Spleen (tissue), 11 donors: Measurements from ENCODE around the gene DNAI2. TPM values are rescaled to one million over a fixed set of nuclear protein-coding genes. Genes with fewer than 3 reads are reported as not detected.

ENCODE experiments used
- DNase-seq: peaks from one replicate; pipeline ENCODE4 v3.0.0-alpha.2; 2020
- H3K27ac ChIP-seq, 8 donors: fragments of 200-600 bp; sonication (generic) in 7 of 8; 1 replicate in 4 of 8; 2 replicates in 4 of 8; pipeline versions ENCODE4 v1.5.0 to v1.8.0; 2016 to 2021; ENCODE audit warnings: inconsistent platforms in 4 of 8, mild to moderate bottlenecking in 4 of 8, moderate library complexity in 1 of 8
- H3K27me3 ChIP-seq, 7 donors: fragments of 200-600 bp; sonication (generic) in 6 of 7; replicated peaks in 1 of 7; 1 replicate in 4 of 7; 2 replicates in 3 of 7; pipeline versions ENCODE4 v1.5.0 to v1.8.0; 2016 to 2021; ENCODE audit warnings: inconsistent platforms in 3 of 7, mild to moderate bottlenecking in 1 of 7
- H3K36me3 ChIP-seq, 6 donors: fragments of 200-600 bp; sonication (generic) in 5 of 6; 1 replicate in 4 of 6; 2 replicates in 2 of 6; pipeline versions ENCODE4 v1.5.0 to v1.8.0; 2016 to 2021; ENCODE audit warnings: inconsistent platforms in 2 of 6
- H3K4me1 ChIP-seq, 6 donors: fragments of 200-600 bp; sonication (generic) in 5 of 6; 1 replicate in 3 of 6; 2 replicates in 3 of 6; pipeline versions ENCODE4 v1.5.0 to v1.8.0; 2016 to 2021; ENCODE audit warnings: inconsistent platforms in 3 of 6
- H3K4me3 ChIP-seq, 8 donors: fragments of 200-600 bp; sonication (generic) in 7 of 8; 1 replicate in 4 of 8; 2 replicates in 4 of 8; pipeline versions ENCODE4 v1.5.0 to v1.8.0; 2016 to 2021; ENCODE audit warnings: inconsistent platforms in 4 of 8, mild to moderate bottlenecking in 4 of 8, moderate library complexity in 2 of 8
- H3K9me3 ChIP-seq, 8 donors: fragments of 200-600 bp; sonication (generic) in 7 of 8; 1 replicate in 4 of 8; 2 replicates in 4 of 8; pipeline versions ENCODE4 v1.5.0 to v1.8.0; 2016 to 2021; ENCODE audit warnings: inconsistent platforms in 4 of 8
- CTCF ChIP-seq, 11 experiments: fragments of 200-600 bp in 7 of 11; fragments of 450-650 bp in 4 of 11; sonication (generic) in 4 of 11; IDR thresholded peaks in 8 of 11; conservative IDR thresholded peaks in 3 of 11; 1 replicate in 7 of 11; 2 replicates in 4 of 11; pipeline versions ENCODE4 v1.4.0 to v1.8.0; 2016 to 2021; ENCODE audit warnings: antibody characterized with exemption in 11 of 11, inconsistent platforms in 4 of 11, mild to moderate bottlenecking in 1 of 11
- POLR2A ChIP-seq, 3 donors: fragments of 450-650 bp; IDR thresholded peaks; one replicate each; pipeline ENCODE4 v1.5.1; 2017; ENCODE audit warnings: antibody characterized with exemption in 3 of 3, mild to moderate bottlenecking in 1 of 3
- POLR2AphosphoS5 ChIP-seq, 3 donors: sonication (generic); formaldehyde crosslinking; IDR thresholded peaks; one replicate each; pipeline ENCODE4 v1.5.1; 2017; ENCODE audit warnings: antibody characterized with exemption in 3 of 3
- WGBS, 5 donors: extraction: QIAGEN DNeasy Blood & Tissue Kit in 3 of 5; methylation state at CpG; one replicate each; pipeline versions ENCODE4 v1.1.5 to v1.1.7; 2013 to 2018; 5-methylcytosine and 5-hydroxymethylcytosine counted together
- intact Hi-C: fragments of 100-400 bp; cut with DNase I; formaldehyde crosslinking; loops from one replicate; pipeline ENCODE4 v1.15.0; 2023; ENCODE audit warnings: low total_unique reads
- polyA plus RNA-seq, 3 donors: library from polyadenylated mRNA; stranded (reverse); fragments of 200-250 nt; gene quantifications; one replicate each; pipeline ENCODE4 v1.2.1, GENCODE V29; 2013
- total RNA-seq, 7 donors: library from RNA; depleted of rRNA in 3 of 7; stranded (reverse); fragments of >200 nt in 3 of 7; fragmentation: NEBNext Ultra II Directional in 4 of 7; extraction: Animal tissue kit (Norgen Biotek cat#: 25700) in 4 of 7; gene quantifications; one replicate each; pipeline versions ENCODE4 v1.1.0 to v1.2.1, GENCODE V29; 2016 to 2021
- donor health status: healthy with polysubstance abuse.
- donor health status: DM: no; HTN: no; CAD: no; lungs with moderate emphysema.
- donor health status: DM: no; HTN: no; CAD: no.
- donor health status: Bipolar disorder and iron deficiency.
- donor health status: healthy.
- donor health status: DM: no; HTN: no; CAD: no.
- donor health status: DM: yes; HTN: yes; CAD: no.

Gene DNAI2
- total and polyA plus RNA-seq, 10 donors, result 0.23 to 0.72 (median 0.35) TPM; not detected in 5

- no peak for DNase-seq
- Histone ChIP-seq H3K27ac (peak overlapping the region in 7 of 8 donors; percentile 30 to 79 (median 68)), H3K27me3 (no peaks in the 10 kb centered on the region), H3K36me3 (peaks cover 0 to 23% (median 0%) of the 10 kb centered on the region in 6 donors), H3K4me3 (no peak overlapping the region), H3K9me3 (no peaks in the 10 kb centered on the region), H3K4me1 (peaks cover 6 to 52% (median 35%) of the 10 kb centered on the region in 6 donors)
- 60 to 81% (median 73%) methylated on average over 15 to 17 of the region's 17 CpGs for WGBS, 5 donors
- TF ChIP-seq CTCF (IDR thresholded peaks at IDR 0.05 in 8 of 11, conservative IDR thresholded peaks at IDR 0.05 in 3 of 11), result no peak
- TF ChIP-seq POLR2AphosphoS5 (IDR thresholded peaks at IDR 0.05), result peak; percentile 16 to 66 (median 19)
- intact Hi-C loops, result no loop called here
Measured at GRCh38 chr17:74231928-74232907, 41.8 kb upstream of the DNAI2 start.

- intact Hi-C loops, result no loop called here
- peaks cover 6 to 52% (median 35%) of the 10 kb centered on the region in 6 donors for H3K4me1 ChIP-seq
- peaks cover 0 to 38% (median 0%) of the 10 kb centered on the region in 6 donors for H3K36me3 ChIP-seq
- H3K27ac ChIP-seq, result peak overlapping the region in 3 of 8 donors; percentile 72 to 79 (median 77)
- no peak for TF ChIP-seq POLR2A (IDR thresholded peaks at IDR 0.05)
- no peak for TF ChIP-seq POLR2AphosphoS5 (IDR thresholded peaks at IDR 0.05)
- TF ChIP-seq CTCF (IDR thresholded peaks at IDR 0.05 in 8 of 11, conservative IDR thresholded peaks at IDR 0.05 in 3 of 11), result no peak
- H3K4me3 ChIP-seq, result no peak overlapping the region
- 75 to 88% (median 86%) methylated on average over 8 of the region's 8 CpGs for WGBS, 5 donors
- DNase-seq, result no peak
- H3K27me3 ChIP-seq, result no peaks in the 10 kb centered on the region
- no peaks in the 10 kb centered on the region for H3K9me3 ChIP-seq
Measured at GRCh38 chr17:74233937-74234336, 40.1 kb upstream of the DNAI2 start.

GRCh38 chr17:74234486-74234885 lies 39.5 kb upstream of the DNAI2 start:
- peak overlapping the region in 7 of 8 donors; percentile 5 to 79 (median 63) for H3K27ac ChIP-seq

More at GRCh38 chr17:74234486-74234885, 39.5 kb upstream of the DNAI2 start:
- H3K36me3 ChIP-seq, result peaks cover 0 to 44% (median 0%) of the 10 kb centered on the region in 6 donors
- no peaks in the 10 kb centered on the region for H3K9me3 ChIP-seq
- 46 to 77% (median 56%) methylated on average over 1 of the region's 1 CpG for WGBS, 5 donors
- no peaks in the 10 kb centered on the region for H3K27me3 ChIP-seq
- intact Hi-C loops, result no loop called here
- peak overlapping the region in 1 of 8 donors; percentile 19 for H3K4me3 ChIP-seq
- no peak for DNase-seq
- H3K4me1 ChIP-seq, result peaks cover 6 to 52% (median 35%) of the 10 kb centered on the region in 6 donors
- no peak for TF ChIP-seq CTCF (IDR thresholded peaks at IDR 0.05 in 8 of 11, conservative IDR thresholded peaks at IDR 0.05 in 3 of 11)
- no peak for TF ChIP-seq POLR2AphosphoS5 (IDR thresholded peaks at IDR 0.05)
- no peak for TF ChIP-seq POLR2A (IDR thresholded peaks at IDR 0.05)
